HTERT RPE-1 (cell line): ENCODE measurements around the gene NEK5.
"Not testable (repeated sequence)": the region's sequence is repeated elsewhere in the genome, so short reads cannot be mapped to it uniquely, and the experiment has no call there.

Source experiments
- in situ Hi-C: fragments of 300-500 bp; cut with MboI; formaldehyde crosslinking; loops from 4 replicates; pipeline ENCODE4 v1.14.3; 2020; ENCODE audit warnings: low sequenced_read_pairs

The NEK5 gene

DNA sequence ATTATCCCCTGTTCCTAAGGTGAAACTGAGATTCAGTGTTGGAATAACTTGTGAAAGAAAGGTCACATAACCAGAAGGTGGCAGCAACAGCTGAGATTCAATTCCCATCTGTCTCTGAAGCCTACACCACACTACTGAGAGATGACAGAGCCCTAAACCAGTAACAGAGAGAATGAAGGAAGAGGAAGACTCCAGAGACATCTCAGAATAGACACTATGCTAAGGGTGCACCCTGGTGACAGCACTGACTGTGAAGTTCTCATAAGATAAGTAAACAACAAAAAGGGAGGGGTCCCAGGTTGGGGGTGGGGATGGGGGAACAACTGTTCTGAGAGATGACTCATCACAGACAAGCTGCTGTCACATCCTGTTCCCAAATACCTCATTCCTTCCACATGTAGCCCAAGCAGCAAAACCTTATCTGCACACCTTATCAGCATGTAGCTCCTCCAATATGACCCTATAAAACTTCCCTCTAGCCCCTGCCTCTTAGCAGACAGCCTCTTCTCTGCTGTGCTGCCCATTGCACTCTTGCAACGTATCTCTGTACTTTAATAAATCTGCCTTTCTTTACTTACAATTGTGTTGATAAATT, 57.8 kb downstream of the NEK5 start:
- in situ Hi-C loops = no loop called here

- in situ Hi-C loops = no loop called here
These were observed 61.6 kb downstream of the NEK5 start for GRCh38 chr13:52067237-52067636.

GRCh38 chr13:52061587-52061986, 67.3 kb downstream of the NEK5 start:
- in situ Hi-C loops = no loop called here

DNA sequence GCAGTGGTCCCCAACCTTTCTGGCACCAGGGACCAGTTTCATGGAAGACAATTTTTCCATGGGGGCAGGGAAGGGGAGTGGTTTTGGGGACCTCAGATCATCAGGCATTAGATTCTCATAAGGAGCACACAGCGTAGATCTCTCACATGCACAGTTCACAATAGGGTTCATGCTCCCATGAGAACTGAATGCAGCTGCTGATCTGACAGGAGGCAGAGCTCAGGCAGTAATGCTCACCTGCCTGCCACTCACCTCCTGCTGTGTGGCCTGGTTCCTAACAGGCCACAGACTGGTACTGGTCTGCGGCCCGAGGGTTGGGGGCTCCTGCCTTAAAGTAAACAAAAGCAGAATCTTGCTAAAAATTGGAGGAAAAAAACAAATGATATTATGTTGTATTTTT, 67.8 kb downstream of the NEK5 start:
- in situ Hi-C loops = not testable (repeated sequence)

GRCh38 chr13:52053460-52053859, 75.4 kb downstream of the NEK5 start:
- in situ Hi-C loops = no loop called here

- in situ Hi-C loops = no loop called here
These were observed 77.5 kb downstream of the NEK5 start for GRCh38 chr13:52051400-52051799.

GRCh38 chr13:52048516-52048915, 80.4 kb downstream of the NEK5 start:
- in situ Hi-C loops = no loop called here

DNA sequence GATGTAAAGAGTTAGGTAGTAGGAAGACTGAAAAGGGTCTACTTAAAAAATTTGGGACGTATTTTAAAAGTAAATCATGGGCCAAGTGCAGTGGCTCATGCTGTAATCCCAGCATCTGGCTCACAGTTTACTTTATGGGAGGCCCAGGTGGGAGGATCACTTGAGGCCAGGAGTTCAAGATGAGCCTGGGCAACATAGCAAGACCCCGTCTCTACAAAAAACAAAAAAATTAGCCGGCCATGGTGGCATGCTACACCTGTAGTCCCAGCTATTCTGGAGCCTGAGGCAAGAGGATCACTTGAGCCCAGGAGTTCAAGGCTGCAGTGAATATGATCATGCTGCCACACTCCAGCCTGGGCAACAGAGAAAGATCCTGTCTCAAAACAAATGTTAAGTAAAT, 81.4 kb downstream of the NEK5 start:
- in situ Hi-C loops = no loop called here

DNA sequence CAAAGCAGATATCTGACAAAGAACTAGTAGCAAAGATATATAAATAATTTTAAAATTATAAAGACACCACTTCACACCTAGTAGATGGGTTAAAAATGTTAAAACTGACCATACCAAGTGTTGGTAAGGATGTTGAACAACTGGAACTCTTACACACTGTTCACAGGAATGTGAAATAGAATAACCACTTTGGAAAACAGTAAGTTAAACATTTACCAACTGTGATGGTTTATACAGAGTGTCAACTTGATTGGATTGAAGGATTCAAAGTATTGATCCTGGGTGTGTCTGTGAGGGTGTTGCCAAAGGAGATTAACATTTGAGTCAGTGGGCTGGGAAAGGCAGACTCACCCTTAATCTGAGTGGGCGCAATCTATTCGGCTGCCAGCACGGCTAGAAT, 85.2 kb downstream of the NEK5 start:
- in situ Hi-C loops = no loop called here

- in situ Hi-C loops = no loop called here
These were observed 92.8 kb downstream of the NEK5 start for GRCh38 chr13:52036037-52036436.

DNA sequence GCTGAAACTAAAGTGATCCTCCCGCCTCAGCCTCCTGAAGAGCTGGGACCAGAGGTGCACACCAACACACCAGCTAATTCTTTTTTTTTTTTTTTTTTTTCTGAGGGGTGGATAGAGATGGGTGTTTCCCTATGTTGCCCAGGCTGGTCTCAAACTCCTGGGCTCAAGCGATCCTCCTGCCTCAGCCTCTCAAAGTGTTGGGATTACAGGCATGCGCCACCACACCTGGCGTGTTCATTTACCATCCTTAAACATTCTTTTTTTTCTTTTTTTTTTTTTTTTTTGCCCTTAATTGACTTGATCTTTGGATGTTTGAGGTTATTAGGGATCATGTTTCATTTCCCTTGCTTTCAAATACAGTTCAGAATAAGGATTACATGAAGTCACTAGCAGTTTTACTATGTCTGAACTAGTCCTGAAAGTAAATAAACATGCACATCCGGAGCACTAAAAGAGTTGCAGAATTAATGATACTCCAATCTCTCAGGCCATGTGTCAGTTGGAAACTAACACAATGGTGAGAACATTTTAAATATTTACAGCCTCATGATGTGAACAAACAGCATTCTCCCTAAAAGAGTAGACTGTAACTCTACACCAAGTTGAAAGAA, 94.2 kb downstream of the NEK5 start:
- in situ Hi-C loops = no loop called here

GRCh38 chr13:52033039-52033438, 95.8 kb downstream of the NEK5 start:
- in situ Hi-C loops = no loop called here

- in situ Hi-C loops = not testable (repeated sequence)
These were observed 98.5 kb downstream of the NEK5 start for GRCh38 chr13:52030401-52030800.

DNA sequence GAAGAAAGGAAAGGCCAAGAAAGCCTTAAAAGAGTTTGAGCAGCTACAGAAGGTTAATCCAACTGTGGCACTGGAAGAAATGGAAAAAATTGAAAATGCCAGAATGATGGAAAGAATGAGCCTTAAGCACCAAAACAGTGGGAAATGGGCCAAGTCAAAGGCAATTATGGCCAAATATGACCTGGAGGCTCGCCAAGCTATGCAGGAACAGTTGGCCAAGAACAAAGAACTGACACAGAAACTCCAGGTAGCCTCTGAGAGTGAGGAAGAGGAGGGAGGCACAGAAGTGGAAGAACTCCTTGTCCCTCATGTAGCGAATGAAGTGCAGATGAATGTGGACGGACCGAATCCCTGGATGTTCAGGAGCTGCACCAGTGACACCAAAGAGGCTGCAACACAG, 99.3 kb downstream of the NEK5 start:
- in situ Hi-C loops = no loop called here

GRCh38 chr13:52027832-52028231, 101.0 kb downstream of the NEK5 start:
- in situ Hi-C loops = no loop called here

GRCh38 chr13:52026246-52026626, 102.6 kb downstream of the NEK5 start:
- in situ Hi-C loops = no loop called here

GRCh38 chr13:52025475-52026245, 103.2 kb downstream of the NEK5 start:
- in situ Hi-C loops = no loop called here

DNA sequence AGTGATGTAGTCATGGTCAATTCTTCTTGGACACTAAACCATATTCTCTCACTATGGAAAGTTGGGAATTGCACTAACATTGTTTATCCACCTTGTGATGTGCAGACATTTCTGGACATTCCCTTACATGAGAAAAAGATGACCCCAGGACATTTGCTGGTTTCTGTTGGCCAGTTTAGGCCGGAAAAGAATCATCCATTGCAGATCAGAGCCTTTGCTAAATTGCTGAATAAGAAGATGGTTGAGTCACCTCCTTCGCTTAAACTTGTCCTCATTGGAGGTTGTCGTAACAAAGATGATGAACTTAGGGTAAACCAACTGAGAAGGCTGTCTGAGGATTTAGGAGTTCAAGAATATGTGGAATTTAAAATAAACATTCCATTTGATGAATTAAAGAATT, 104.4 kb downstream of the NEK5 start, which contains the start of gene UTP14C:
Gene UTP14C, plus strand, starts transcription at position 211 of the 400 bp plus-strand sequence. CDS start 4,114 bp downstream, outside the sequence.
- in situ Hi-C loops = no loop called here

DNA sequence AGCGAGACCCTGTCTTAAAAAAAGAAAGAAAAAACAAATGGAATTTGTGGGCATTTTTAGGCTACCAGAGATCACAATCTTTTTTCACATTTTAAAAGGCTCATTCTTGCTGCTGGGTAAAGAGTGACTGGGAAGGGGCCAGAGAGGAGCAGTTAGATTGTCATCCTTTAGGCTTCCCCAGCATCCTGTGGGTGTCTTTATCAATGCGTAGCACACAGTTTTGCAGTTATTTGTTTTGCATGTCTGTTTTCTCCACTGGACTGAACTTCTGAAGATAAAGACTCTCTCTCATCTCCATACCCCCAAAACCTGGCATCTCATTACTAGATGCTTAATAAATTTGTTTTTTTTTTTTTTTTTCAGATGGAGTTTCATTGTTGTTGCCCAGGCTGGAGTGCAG, 106.5 kb downstream of the NEK5 start:
- in situ Hi-C loops = no loop called here

GRCh38 chr13:52020191-52020590, 108.7 kb downstream of the NEK5 start:
- in situ Hi-C loops = no loop called here

DNA sequence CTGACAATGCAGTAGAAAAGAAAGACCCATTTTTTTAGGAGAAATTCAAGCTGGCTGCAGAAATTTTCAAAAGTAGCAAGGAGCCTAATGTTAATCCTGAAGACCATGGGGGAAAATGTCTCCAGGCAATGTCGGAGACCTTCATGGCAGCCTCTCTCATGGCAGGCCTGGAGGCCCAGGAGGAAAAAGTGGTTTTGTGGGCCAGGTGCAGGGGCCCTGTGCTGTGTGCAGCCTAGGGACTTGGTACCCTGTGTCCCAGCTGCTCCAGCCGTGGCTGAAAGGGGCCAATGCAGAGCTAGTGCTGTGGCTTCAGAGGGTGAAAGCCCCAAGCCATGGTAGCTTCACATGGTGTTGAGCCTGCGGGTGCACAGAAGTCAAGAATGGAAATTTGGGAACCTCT, 112.6 kb downstream of the NEK5 start:
- in situ Hi-C loops = no loop called here

DNA sequence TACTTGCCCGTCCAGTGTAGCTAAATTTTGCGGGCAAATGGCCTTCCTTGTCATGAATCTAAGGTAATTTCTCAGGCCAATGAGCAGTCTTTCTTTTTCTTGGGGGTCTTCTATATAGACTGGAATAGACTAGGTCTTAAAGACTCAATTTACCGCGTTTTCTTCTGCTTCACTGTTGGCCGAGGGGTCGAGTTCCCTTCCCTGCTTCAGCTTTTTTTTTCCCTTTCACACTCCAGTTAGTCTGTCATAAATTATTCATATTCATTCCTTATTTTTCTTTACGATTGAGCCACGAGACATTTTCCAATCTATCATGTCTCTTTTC, 116.4 kb downstream of the NEK5 start:
- in situ Hi-C loops = no loop called here
